Measurements from ENCODE around the gene CMSS1. TPM values are rescaled to one million over a fixed set of nuclear protein-coding genes. Genes with fewer than 3 reads are reported as not detected.

The CMSS1 gene
- total RNA-seq, 4 donors from 2014 or later, result 11.2 to 16.3 (median 14.1) TPM

GRCh38 chr3:100100425-100100824 is 282.8 kb downstream of the CMSS1 start:
- DNase-seq (ENCODE audit: extremely low spot score), result no peak
- no peak overlapping the region for H3K4me3 ChIP-seq
- H3K36me3 ChIP-seq, result no peaks in the 10 kb centered on the region
- WGBS, result 100% methylated on average over 2 of the region's 2 CpGs
- no peak for TF ChIP-seq POLR2AphosphoS5 (IDR thresholded peaks at IDR 0.05)
- no peak for TF ChIP-seq CTCF (IDR thresholded peaks at IDR 0.05)
- TF ChIP-seq EP300 (IDR thresholded peaks at IDR 0.05), result no peak
- TF ChIP-seq POLR2A (IDR thresholded peaks at IDR 0.05; ENCODE audit: low read depth), result no peak
- no peak overlapping the region for H3K27ac ChIP-seq (replicated peaks in 1 of 4)
- H3K4me1 ChIP-seq, result peaks cover 41 to 63% (median 56%) of the 10 kb centered on the region in 4 donors
- intact Hi-C loops (cut with DNase I), result no loop called here
- no peaks in the 10 kb centered on the region for H3K27me3 ChIP-seq
- no peaks in the 10 kb centered on the region for H3K9me3 ChIP-seq

- WGBS, result 73% methylated on average over 1 of the region's 1 CpG
- no peak for DNase-seq (ENCODE audit: extremely low spot score)
- no peak for TF ChIP-seq CTCF (IDR thresholded peaks at IDR 0.05)
- no peak for TF ChIP-seq POLR2AphosphoS5 (IDR thresholded peaks at IDR 0.05)
- no peak for TF ChIP-seq POLR2A (IDR thresholded peaks at IDR 0.05; ENCODE audit: low read depth)
- no peak for TF ChIP-seq EP300 (IDR thresholded peaks at IDR 0.05)
- intact Hi-C loops (cut with DNase I), result no loop called here
- H3K36me3 ChIP-seq, result no peaks in the 10 kb centered on the region
- H3K4me1 ChIP-seq, result peaks cover 57 to 77% (median 72%) of the 10 kb centered on the region in 4 donors
- peak overlapping the region; percentile 15 to 51 (median 27) for H3K27ac ChIP-seq (replicated peaks in 1 of 4)
- H3K4me3 ChIP-seq, result no peak overlapping the region
- no peaks in the 10 kb centered on the region for H3K9me3 ChIP-seq
- H3K27me3 ChIP-seq, result no peaks in the 10 kb centered on the region
These were observed 285.1 kb downstream of the CMSS1 start for GRCh38 chr3:100102757-100103156.

GRCh38 chr3:100103558-100104441 is 286.1 kb downstream of the CMSS1 start:
- no peak for DNase-seq (ENCODE audit: extremely low spot score)
- 61% methylated on average over 4 of the region's 4 CpGs for WGBS
- Histone ChIP-seq H3K27ac (replicated peaks in 1 of 4) (peak overlapping the region; percentile 15 to 51 (median 27)), H3K9me3 (no peaks in the 10 kb centered on the region), H3K36me3 (no peaks in the 10 kb centered on the region), H3K27me3 (no peaks in the 10 kb centered on the region), H3K4me1 (peaks cover 59 to 77% (median 70%) of the 10 kb centered on the region in 4 donors), H3K4me3 (no peak overlapping the region)
- TF ChIP-seq POLR2A (IDR thresholded peaks at IDR 0.05; ENCODE audit: low read depth), result no peak
- TF ChIP-seq POLR2AphosphoS5 (IDR thresholded peaks at IDR 0.05), result no peak
- TF ChIP-seq CTCF (IDR thresholded peaks at IDR 0.05), result no peak
- no peak for TF ChIP-seq EP300 (IDR thresholded peaks at IDR 0.05)
- intact Hi-C loops (cut with DNase I), result no loop called here

- no peak for DNase-seq (ENCODE audit: extremely low spot score)
- intact Hi-C loops (cut with DNase I), result no loop called here
- Histone ChIP-seq H3K4me1 (peaks cover 60 to 77% (median 66%) of the 10 kb centered on the region in 4 donors), H3K4me3 (no peak overlapping the region), H3K36me3 (no peaks in the 10 kb centered on the region), H3K9me3 (no peaks in the 10 kb centered on the region), H3K27ac (replicated peaks in 1 of 4) (peak overlapping the region; percentile 13 to 51 (median 27)), H3K27me3 (no peaks in the 10 kb centered on the region)
- no peak for TF ChIP-seq POLR2A (IDR thresholded peaks at IDR 0.05; ENCODE audit: low read depth)
- no peak for TF ChIP-seq CTCF (IDR thresholded peaks at IDR 0.05)
- TF ChIP-seq EP300 (IDR thresholded peaks at IDR 0.05), result no peak
- TF ChIP-seq POLR2AphosphoS5 (IDR thresholded peaks at IDR 0.05), result no peak
- 83% methylated on average over 2 of the region's 2 CpGs for WGBS
These were observed 286.8 kb downstream of the CMSS1 start for GRCh38 chr3:100104442-100104798.

Data from esophagus muscularis mucosa (tissue), 4 donors.